ENCODE data around the gene UHMK1.
A peak's percentile ranks its signal among the peaks of the same experiment; 100 is the strongest.
"Not testable (repeated sequence)": the region's sequence is repeated elsewhere in the genome, so short reads cannot be mapped to it uniquely, and the experiment has no call there.

UHMK1 gene, protein sequence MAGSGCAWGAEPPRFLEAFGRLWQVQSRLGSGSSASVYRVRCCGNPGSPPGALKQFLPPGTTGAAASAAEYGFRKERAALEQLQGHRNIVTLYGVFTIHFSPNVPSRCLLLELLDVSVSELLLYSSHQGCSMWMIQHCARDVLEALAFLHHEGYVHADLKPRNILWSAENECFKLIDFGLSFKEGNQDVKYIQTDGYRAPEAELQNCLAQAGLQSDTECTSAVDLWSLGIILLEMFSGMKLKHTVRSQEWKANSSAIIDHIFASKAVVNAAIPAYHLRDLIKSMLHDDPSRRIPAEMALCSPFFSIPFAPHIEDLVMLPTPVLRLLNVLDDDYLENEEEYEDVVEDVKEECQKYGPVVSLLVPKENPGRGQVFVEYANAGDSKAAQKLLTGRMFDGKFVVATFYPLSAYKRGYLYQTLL

GRCh38 chr1:162497723-162498495, at the start of gene UHMK1:
Gene UHMK1 (plus strand): TSS chr1:162497818. CDS start chr1:162498001, 183 bp downstream.
- DNase-seq, result peak; percentile 80

GRCh38 chr1:162454361-162454760, 43.3 kb upstream of the UHMK1 start:
- DNase-seq, result not testable (repeated sequence)

- no peak for DNase-seq
These were observed 41.3 kb upstream of the UHMK1 start for GRCh38 chr1:162456323-162456722.

DNA sequence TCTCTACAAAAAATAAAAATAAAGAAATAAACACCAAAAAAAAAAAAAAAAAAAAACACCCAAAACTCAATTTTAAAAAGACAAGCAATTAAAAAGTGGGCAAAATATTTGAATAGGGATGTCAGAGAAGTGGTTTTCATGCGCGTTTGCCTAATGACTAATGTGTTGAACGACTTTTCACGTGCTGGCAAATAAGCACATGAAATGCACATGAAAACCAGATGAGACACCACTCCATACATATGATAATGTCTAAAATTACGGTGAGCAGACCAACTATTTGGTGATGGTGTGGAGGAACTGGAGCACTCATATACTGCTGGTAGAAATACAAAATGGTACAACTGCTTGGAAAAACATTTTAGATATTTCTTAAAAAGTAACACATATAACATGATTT, 39.4 kb upstream of the UHMK1 start:
- no peak for DNase-seq

- DNase-seq, result not testable (repeated sequence)
These were observed 35.2 kb upstream of the UHMK1 start for GRCh38 chr1:162462425-162462824.

- DNase-seq, result no peak
These were observed 34.6 kb upstream of the UHMK1 start for GRCh38 chr1:162463021-162463420.

DNA sequence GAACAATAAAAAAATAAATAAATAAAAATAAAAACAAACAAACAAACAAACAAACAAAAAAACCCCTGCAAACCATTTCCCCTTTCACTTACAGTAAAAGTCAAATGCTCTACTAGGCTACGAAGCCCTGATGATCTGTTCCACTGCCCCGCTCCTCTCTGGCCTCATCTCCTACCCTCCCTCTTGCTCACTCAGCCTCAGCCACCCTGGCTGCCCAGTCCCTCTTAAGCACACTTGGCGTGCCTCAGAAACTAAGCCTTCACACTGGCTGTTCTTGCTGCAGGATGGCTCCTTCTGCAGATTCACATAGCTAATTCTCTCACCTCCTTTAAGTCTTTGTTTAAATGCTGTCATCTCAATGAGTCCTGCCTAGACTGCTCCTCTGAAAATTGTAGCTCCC, 30.8 kb upstream of the UHMK1 start:
- no peak for DNase-seq

DNA sequence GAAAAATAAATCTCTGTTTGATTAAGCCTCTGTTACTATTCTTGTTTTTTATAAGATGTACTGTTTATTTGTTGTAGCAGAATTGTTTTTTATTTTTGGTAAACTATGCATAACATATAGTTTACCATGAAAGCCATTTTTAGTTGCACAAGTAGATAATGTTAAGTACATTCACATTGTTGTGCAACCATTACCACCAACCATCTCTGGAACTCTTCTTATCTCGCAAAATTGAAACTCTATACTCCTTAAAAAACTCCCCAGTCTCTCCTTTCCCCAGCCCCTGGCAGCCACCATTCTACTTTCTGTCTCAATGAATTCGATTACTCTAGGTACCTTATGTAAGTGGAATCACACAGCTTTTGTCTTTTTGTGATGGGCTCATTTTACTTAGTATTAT, 27.4 kb upstream of the UHMK1 start:
- no peak for DNase-seq

DNA sequence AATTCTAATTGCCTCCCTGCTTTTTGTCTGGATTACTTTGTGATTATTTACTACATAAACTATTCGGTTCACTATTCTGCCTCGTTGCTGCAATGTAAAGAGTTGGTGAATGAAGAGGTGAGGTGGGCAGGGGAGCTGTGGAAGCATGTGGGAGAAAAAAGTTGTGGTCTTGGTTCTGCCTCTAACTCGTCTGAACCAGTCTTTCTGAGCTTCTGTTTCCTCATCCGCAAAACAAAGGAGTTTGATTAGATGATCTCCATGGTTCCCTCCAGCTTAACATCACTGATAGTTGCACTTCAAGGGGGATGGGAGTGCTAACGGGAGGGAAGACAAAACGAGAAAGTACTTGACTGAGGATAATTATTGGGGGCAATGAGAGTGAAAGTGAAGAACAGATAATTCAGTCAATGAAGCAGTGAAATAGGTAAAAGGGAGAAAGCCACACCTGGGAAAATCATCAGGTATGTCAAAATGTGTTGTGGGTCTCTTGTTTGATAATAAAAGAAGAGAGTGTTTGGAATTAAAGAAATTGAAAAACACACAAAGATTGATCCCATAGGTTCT, 26.2 kb upstream of the UHMK1 start:
- DNase-seq, result no peak

GRCh38 chr1:162475089-162475488, 22.5 kb upstream of the UHMK1 start:
- no peak for DNase-seq

DNA sequence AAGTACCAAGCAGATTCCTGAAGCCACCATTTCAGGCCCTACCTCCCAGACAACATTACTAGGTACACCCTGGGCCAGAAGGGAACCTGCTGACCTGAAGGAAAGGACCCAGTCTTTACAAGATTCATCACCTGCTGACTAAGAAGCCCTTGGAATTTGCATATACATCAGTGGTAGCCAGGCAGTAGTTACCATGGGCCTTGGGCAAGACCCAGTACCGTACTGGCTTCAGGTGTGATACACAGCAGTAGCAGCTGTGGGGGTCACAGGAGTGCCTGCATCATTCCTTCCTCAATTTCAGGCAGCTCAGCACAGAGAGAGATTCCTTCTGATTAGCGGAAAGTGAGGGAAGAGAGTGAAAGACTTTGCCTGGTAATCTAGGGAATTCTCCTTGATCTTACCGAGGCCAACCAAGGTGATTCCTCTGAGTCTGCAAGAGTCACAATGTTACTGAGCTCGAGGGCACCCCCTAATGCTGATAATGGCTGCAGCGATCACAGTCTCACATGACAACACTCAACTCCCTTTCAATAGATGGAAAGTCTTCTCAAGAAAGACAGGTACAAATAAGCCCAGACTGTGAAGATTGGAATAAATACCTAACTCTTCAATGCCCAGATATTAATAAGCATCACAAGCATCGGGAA, 22.0 kb upstream of the UHMK1 start:
- DNase-seq, result no peak

DNA sequence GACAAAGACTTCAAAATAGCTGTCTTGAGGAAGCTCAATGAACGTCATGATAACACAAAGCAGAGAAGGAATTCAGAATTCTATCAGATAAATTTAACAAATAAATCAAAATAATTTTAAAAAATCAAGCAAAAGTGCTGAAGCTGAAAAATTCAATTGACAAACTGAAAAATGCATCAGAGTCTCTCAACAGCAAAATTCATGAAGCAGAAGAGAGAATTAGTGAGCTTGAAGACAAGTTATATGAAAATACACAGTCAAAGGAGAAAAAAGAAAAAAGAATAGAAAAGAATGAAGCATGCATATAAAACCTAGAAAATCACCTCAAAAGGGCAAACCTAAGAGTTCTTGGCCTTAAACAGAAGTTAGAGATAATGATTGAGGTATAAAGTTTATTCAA, 21.0 kb upstream of the UHMK1 start:
- no peak for DNase-seq

DNA sequence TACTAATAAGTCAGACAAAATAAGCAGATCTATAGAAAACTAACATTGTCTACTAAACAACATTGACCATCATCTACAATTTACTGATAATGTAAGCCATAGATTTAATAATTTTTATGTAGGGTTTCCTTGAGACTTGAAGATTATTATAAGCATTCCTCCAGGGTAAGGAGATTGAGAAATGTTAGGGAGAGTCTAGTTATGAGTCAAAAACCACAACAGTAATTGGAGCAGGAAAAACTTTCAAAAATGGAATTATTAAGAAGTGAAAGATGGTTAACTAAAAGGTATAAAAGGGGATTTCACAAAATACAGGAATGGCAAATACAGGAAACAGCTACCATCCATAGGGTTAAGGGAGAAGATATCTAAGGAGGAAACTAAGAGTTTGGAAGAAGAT, 12.4 kb upstream of the UHMK1 start:
- DNase-seq, result no peak

GRCh38 chr1:162487241-162487640, 10.4 kb upstream of the UHMK1 start:
- no peak for DNase-seq

DNA sequence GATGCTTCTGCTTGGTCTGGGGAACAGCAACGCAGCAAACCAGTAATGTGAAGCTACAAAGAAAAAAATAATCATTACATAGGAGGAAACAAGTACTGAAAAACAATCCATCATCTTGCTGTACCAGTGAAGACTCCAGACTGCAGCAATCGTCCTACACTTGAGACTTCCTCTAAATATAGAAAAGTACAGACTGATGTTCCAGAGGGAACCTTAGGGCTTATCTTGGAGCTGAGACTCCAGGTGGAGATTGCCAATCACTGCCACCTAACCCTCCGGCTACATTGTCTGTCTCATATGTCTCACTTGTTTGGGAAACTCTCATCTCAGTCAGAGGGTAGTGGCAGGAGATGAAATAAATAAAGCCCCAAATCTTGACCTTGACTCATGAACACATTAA, 9.4 kb upstream of the UHMK1 start:
- DNase-seq, result no peak

- not testable (repeated sequence) for DNase-seq
These were observed 1.9 kb upstream of the UHMK1 start for GRCh38 chr1:162495531-162496233.

DNA sequence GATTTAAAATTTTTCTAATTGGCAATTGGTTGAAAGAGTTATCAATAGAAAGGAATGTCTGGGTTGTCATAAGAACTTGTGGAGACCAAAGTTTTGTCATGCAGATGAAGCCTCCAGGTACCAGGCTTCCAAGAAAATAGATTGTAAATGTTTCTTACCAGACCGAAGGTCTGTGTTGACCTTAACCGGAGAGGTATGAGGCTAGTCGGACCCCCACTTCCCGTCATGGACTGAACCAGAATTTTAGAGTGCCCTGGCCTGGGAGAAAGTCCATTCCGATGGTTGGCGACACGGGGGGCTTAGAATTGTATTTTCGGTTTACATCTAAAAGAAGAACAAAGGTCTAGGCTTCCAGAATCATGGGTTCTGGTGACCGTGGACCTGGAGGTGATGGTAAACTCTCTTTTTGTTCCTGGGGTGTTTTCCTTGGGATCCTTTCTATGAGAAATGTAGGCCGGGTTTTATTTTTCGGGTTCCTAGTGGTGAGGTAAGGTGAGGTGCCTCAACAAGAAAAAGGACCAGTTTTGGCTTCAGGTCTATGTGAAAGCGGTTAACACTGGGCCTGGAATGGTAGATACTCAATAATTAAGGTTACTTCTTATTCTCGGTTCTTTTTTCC, 405 bp upstream of the UHMK1 start:
- no peak for DNase-seq

GRCh38 chr1:162498496-162498810, 835 bp downstream of the UHMK1 start:
- DNase-seq, result no peak

GRCh38 chr1:162500805-162501204, 3.2 kb downstream of the UHMK1 start:
- no peak for DNase-seq

DNA sequence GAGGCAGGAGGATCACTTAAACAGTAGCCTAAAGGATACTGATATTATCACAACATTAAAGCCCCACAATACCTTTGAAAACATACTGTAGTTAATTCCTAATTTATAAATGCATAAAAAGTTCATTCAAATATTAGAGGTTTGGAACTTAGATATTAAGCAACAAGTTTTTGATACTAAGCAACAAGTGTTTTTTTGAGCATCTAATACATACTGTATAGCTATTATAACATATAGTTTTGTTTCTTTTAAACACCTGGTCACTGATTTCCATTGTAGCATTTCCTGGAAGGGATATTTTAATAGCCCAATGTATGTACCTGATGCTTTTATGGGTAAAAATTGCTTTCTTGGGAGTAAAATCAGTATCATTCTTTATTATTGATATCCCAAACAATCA, 4.5 kb downstream of the UHMK1 start:
- DNase-seq, result no peak

DNA sequence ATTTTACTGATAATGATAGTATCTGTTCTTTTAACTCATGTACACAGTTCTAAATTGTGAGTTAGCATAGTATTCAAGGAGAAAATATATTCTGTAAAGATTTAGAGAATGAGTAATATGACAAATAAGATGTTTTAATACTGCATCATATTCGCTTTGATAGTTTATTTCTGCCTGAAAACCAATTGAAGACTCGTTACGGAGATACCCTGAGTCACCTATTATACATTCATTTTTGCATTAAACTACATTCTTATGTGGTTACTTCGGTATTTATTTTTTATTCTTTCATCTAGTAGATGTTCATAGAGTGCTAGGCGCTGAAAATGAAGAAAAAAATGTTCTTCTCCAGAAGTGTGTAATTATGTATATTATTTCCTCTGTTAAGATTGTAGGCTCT, 5.3 kb downstream of the UHMK1 start:
- no peak for DNase-seq

- no peak for DNase-seq
These were observed 29.7 kb downstream of the UHMK1 start for GRCh38 chr1:162527314-162527713.
